ENCODE results near the gene LRIG3.
"Not testable (repeated sequence)": the region's sequence is repeated elsewhere in the genome, so short reads cannot be mapped to it uniquely, and the experiment has no call there.

Gene LRIG3

DNA sequence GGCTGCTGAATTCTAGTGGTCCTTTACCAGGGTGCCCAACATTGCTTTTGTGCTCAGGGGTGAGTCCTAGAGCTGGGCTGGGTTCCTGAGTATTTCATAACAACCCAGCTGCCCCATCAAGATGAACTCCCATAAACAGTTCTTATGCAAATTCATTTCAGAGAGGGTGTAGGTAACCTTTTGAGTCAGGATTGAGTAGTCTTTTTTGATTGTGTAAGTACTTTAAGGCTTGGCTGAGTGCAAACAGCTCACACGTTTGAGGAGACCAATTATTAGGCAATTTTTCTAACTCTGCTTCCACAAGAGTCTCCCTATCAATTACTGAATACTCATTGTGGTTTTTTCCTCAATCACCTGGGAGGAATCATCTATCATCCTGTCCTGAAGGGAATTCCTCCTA, 63.1 kb downstream of the LRIG3 start:
- not testable (repeated sequence) for DNase-seq (ENCODE audit: low read depth in 2 of 2)

DNA sequence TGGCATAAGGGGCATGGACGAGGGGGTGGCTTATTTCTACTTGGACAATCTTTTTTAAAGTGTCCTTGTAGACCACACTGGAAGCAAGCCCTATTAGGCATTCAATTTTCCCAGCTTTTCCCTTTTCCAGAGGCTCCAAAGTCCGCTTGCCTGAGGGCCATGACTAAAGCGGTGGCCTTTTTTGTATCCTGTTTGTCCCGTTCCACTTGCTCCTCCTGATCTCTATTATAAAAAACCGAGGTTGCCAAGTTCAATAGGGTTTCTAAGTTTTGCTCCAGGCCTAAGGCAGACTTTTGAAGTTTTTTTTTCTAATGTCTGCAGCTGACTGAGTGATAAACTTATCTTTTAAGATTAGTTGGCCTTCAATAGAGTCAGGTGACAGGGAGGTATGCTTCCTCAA, 64.7 kb downstream of the LRIG3 start:
- DNase-seq (ENCODE audit: low read depth in 2 of 2) = not testable (repeated sequence)

DNA sequence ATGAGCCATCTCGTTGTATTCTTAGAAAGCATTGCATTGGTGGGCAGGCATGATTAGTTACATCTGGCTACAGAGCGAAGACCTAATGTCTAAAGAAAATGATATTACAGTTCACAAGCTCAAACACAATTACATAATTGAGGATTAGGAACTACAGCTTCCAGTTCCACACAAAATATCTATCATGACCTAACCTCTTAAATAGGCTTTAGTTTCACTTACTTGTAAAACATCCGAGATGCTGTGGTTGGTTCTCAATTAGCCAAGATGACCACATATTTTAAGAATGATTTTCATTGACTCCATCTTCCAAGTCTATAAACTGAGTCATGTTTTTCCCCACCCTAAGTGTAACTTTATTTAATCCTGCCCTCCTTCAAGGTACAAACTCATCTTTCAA, 69.5 kb downstream of the LRIG3 start:
- no peak for DNase-seq (ENCODE audit: low read depth in 2 of 2)

DNA sequence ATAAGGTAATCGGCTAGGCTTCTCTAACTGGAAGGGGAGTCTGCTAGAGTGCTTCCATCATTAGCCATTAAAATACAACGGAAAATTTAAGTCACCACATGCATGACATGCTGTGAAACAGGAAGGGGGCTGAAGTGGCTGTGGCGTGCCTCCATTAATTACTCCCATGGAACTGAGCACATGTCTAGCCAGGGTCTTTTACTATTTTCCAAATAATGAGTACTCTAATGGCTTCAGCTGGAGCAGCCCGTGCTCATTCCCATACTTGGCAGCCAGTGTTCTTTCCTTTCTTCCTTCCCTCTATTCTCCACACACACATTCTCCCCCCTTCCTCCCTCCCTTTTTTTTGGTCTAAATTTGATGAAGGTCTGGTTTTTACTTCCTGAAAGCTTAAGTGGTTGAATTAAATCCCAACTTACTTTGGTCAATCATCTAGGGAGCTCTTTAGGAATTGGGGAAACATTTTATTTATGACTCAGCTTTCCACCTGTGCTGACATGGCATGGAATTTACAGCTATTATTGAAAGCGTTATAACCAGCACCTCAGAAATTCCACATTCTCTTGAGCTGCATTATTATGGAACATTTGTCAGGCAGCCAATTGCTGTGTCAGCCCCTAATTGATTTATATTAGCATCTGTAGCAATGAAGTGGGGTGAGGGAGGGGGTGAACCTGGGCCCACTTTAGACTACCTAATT, 72.3 kb downstream of the LRIG3 start:
- no peak for DNase-seq (ENCODE audit: low read depth in 2 of 2)

DNA sequence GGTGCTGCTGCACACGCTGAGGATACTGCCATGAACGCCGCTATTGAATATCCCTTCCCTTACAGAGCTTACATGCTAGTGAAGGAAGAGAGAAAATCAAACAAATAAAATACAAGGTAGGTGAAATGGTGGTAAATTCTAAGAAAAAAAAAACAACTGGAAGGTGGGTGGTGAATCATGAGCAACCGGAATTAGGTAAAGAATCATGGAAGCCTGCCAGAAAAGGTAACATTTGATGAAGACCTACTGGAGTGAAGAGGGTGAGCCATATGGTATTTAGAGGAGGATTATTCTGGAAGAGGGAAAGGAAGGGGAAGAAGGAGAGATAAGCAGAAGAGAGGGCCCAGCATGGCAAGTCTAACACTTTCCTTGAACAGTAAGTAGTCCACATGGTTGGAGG, 76.1 kb downstream of the LRIG3 start:
- DNase-seq (ENCODE audit: low read depth in 2 of 2) = no peak

DNA sequence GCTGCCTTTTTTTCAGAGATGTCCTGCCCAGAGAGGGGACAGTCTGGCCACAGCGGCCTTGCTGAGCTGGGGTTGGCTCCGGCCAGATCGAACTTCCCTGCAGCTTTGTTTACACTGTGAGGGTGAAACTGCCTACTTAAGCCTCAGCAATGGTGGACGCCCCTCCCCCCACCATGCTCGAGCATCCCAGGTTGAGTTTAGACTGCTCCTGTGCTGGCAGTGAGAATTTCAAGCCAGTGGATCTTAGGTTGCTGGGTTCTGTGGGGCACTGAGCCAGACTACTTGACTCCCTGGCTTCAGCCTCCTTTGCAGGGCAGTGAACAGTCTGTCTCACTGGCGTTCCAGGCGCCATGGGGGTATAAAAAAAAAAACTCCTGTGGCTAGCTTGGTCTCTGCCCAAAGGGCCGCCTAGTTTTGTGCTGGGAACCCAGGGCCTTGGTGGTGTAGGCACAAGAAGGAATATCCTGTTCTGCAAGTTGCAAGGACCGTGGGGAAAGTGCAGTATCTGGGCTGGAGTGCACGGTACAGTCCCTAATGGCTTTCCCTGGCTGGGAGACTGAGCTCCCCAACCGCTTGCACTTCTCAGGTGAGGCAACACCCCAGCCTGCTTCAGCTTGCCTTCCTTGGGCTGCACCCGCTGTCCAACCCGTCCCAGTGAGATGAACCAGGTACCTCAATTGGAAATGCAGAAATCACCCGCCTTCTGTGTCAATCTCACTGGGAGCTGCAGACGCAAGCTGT, 79.1 kb downstream of the LRIG3 start:
- DNase-seq (ENCODE audit: low read depth in 2 of 2) = no peak

DNA sequence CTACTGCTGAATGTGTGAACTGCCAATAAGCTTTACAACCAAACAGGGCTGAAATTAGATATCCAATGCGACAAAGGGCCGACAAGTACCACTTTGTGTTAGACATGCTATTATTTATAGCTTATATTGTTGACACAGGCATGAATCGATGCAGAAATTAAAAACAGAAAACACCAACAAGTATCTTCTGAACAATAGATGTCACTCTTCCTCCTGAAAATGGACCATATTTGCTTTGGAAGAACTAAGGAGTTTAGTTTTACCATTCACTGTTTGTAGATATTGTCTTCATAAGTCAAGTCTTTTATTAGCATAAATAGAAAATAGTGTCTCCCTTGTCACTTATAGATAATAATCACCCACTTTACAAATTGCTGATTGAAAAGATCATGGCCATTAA, 86.5 kb downstream of the LRIG3 start:
- no peak for DNase-seq (ENCODE audit: low read depth in 2 of 2)

DNA sequence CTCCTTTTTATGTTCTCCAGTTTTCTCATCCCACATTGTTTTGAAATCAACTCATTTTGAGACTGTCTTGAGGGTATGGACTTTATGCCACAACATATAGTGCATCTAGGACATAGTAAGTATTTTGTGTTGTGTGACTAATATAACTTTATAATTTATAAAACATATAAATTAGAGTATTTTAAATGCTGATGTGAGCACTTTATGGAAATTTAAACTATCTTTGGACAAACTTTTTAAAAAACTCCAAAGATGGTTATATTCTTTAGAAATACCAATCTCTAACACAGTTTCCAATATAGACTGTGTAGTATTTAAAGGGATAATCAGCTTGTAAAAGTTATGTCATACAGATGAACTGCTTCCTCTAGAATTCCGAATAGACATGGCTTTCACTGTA, 87.4 kb downstream of the LRIG3 start:
- DNase-seq (ENCODE audit: low read depth in 2 of 2) = no peak
